H1 (cell line): Measurements from ENCODE around the gene TRIM4. TPM values are rescaled to one million over a fixed set of nuclear protein-coding genes. Genes with fewer than 3 reads are reported as not detected.

Source experiments
- CHD1 ChIP-seq: IDR thresholded peaks from 2 replicates; pipeline ENCODE4 v1.6.1; 2012; ENCODE audit warnings: low read depth, low read length, improper control_type of control experiment
- CREB1 ChIP-seq: IDR thresholded peaks from 2 replicates; pipeline ENCODE4 v1.6.1; 2012; ENCODE audit warnings: inconsistent platforms
- CTCF ChIP-seq, 3 experiments: IDR thresholded peaks; 1 replicate in 2 of 3; 2 replicates in 1 of 3; pipeline versions ENCODE4 v1.5.1 to v1.6.1; 2011; ENCODE audit warnings: low read length in 3 of 3, mild to moderate bottlenecking in 3 of 3, inconsistent platforms in 2 of 3, low read depth in 1 of 3, moderate library complexity in 1 of 3; ENCODE audit not compliant: insufficient read depth in 1 of 3; ENCODE audit errors: control extremely low read depth in 1 of 3
- SIN3A ChIP-seq, 2 experiments: IDR thresholded peaks in 1 of 2; conservative IDR thresholded peaks in 1 of 2; 2 replicates each; pipeline ENCODE4 v1.6.1; 2011 to 2012; ENCODE audit warnings: low read length in 2 of 2, improper control_type of control experiment in 1 of 2, low read depth in 1 of 2, mild to moderate bottlenecking in 1 of 2
- TAF7 ChIP-seq: optimal IDR thresholded peaks from 2 replicates; pipeline ENCODE3; 2011; ENCODE audit warnings: low read depth, mild to moderate bottlenecking, inconsistent platforms, low read length, moderate library complexity, borderline replicate concordance
- polyA plus RNA-seq, 7 experiments: library from polyadenylated mRNA; depleted of rRNA in 3 of 7; stranded (reverse) in 5 of 7; unstranded in 2 of 7; fragments of >200 nt in 5 of 7; fragments of 200-250 nt in 2 of 7; gene quantifications; 1 replicate in 5 of 7; 2 replicates in 1 of 7; 4 replicates in 1 of 7; pipeline versions ENCODE4 v1.2.1 to v1.2.3, GENCODE V29; 2011 to 2013; ENCODE audit warnings: missing spikeins in 2 of 7, mixed read lengths in 2 of 7
- total RNA-seq: library from RNA; stranded (reverse); fragmentation: NEBNext Ultra II Directional; extraction: Animal tissue kit (Norgen Biotek cat#: 25700); gene quantifications from 2 replicates; pipeline ENCODE4 v1.2.1, GENCODE V29; 2021
- TF ChIP-seq, protein P1 (sequence below): IDR thresholded peaks from 2 replicates; pipeline ENCODE4 v1.6.1; 2012; ENCODE audit warnings: inconsistent platforms

TRIM4 gene
- total and polyA plus RNA-seq, 2 of the 8 experiments (the other 6 are each of a cell fraction or from before 2014, with no cell fraction given) = 0.03 to 7.3 TPM

DNA sequence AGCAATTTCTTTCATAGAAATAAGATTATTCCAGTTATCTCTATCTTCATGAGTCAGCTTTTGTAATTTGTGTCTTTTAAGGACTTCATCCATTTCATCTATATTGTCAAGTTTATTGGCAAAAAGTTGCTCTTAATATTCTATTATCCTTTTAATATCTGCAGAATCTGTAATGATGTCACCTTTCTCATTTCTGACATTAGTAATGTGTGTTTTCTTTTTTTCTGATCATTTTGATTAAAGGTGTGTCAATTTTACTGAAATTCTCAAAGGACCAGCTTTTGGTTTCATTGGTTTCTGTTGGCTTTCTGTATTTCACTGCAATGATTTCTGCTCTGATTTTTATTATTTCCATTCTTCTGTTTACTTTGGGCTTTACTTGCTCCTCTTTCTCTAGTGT lies 24.6 kb downstream of the TRIM4 start (continued):
- TF ChIP-seq CTCF (IDR thresholded peaks at IDR 0.05; ENCODE audit: control extremely low read depth in 1 of 3, insufficient read depth in 1 of 3, low read depth in 1 of 3, low read length in 3 of 3) (no peak), TAF7 (no peak), CREB1 (no peak), CHD1 (no peak), SIN3A (conservative IDR thresholded peaks at IDR 0.05 in 1 of 2, IDR thresholded peaks at IDR 0.05 in 1 of 2; ENCODE audit: low read depth in 1 of 2, low read length in 2 of 2) (no peak)
- TF ChIP-seq, protein P1, sequence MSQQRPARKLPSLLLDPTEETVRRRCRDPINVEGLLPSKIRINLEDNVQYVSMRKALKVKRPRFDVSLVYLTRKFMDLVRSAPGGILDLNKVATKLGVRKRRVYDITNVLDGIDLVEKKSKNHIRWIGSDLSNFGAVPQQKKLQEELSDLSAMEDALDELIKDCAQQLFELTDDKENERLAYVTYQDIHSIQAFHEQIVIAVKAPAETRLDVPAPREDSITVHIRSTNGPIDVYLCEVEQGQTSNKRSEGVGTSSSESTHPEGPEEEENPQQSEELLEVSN = no peak
